Smooth muscle cell (in vitro differentiated cells): ENCODE results near the gene AMER2. TPM values are rescaled to one million over a fixed set of nuclear protein-coding genes. Genes with fewer than 3 reads are reported as not detected.

Experiments used
- DNase-seq: peaks from one replicate; lab custom pipeline; 2025; ENCODE audit not compliant: unreplicated experiment; lab: John Stamatoyannopoulos, UW
- H2AFZ ChIP-seq: fragments of 200-600 bp; sonication (generic); 2 replicates; pipeline ENCODE4 v1.6.0; 2016; ENCODE audit warnings: antibody characterized with exemption, low read depth, mild to moderate bottlenecking
- H3F3A ChIP-seq: fragments of 200-600 bp; sonication (generic); 2 replicates; pipeline ENCODE4 v1.6.0; 2017; ENCODE audit warnings: antibody characterized with exemption, low read depth
- H3K27ac ChIP-seq: fragments of 200-600 bp; sonication (generic); 2 replicates; pipeline ENCODE4 v1.5.1; 2016; ENCODE audit warnings: low read depth, mild to moderate bottlenecking
- H3K27me3 ChIP-seq: fragments of 200-600 bp; sonication (generic); 2 replicates; pipeline ENCODE4 v1.6.1; 2016; ENCODE audit warnings: low read depth, mild to moderate bottlenecking
- H3K36me3 ChIP-seq: fragments of 200-600 bp; sonication (generic); 2 replicates; pipeline ENCODE4 v1.5.1; 2016; ENCODE audit warnings: low read depth
- H3K4me1 ChIP-seq: fragments of 200-600 bp; sonication (generic); 2 replicates; pipeline ENCODE4 v1.5.1; 2016; ENCODE audit warnings: low read depth
- H3K4me2 ChIP-seq: fragments of 200-600 bp; sonication (generic); 2 replicates; pipeline ENCODE4 v1.6.0; 2016; ENCODE audit warnings: mild to moderate bottlenecking
- H3K4me3 ChIP-seq: fragments of 200-600 bp; sonication (generic); 2 replicates; pipeline ENCODE4 v1.5.1; 2016; ENCODE audit warnings: mild to moderate bottlenecking
- H3K79me2 ChIP-seq: fragments of 200-600 bp; sonication (generic); 2 replicates; pipeline ENCODE4 v1.6.0; 2016; ENCODE audit warnings: low read depth, mild to moderate bottlenecking
- H3K9ac ChIP-seq: fragments of 200-600 bp; sonication (generic); 2 replicates; pipeline ENCODE4 v1.6.0; 2016; ENCODE audit warnings: low read depth
- H3K9me3 ChIP-seq: fragments of 200-600 bp; sonication (generic); replicated peaks from 2 replicates; pipeline ENCODE4 v1.5.1; 2016; ENCODE audit warnings: low read depth
- H4K20me1 ChIP-seq: fragments of 200-600 bp; sonication (generic); 2 replicates; pipeline ENCODE4 v1.6.0; 2016; ENCODE audit warnings: low read depth
- CTCF ChIP-seq: fragments of 200-600 bp; sonication (generic); IDR thresholded peaks from 2 replicates; pipeline ENCODE4 v1.5.1; 2017; ENCODE audit warnings: borderline replicate concordance, mild to moderate bottlenecking, antibody characterized with exemption; ENCODE audit not compliant: insufficient read depth, poor library complexity, severe bottlenecking
- WGBS: methylation state at CpG from one replicate; pipeline ENCODE4 v1.1.7; 2016; ENCODE audit warnings: low lambda C conversion rate; 5-methylcytosine and 5-hydroxymethylcytosine counted together
- polyA plus RNA-seq: library from polyadenylated mRNA; unstranded; fragments of >200 nt; fragmentation: Nextera tagmentation; extraction: Ambion mirVana; gene quantifications from 2 replicates; pipeline ENCODE4 v1.2.1, GENCODE V29; 2016
- total RNA-seq: library from RNA; depleted of rRNA; stranded (reverse); fragments of >200 nt; gene quantifications from 2 replicates; pipeline ENCODE4 v1.2.3, GENCODE V29; 2014

The AMER2 gene
- total and polyA plus RNA-seq, 2 experiments from 2014 or later: 0.09 TPM; not detected in 1

DNA sequence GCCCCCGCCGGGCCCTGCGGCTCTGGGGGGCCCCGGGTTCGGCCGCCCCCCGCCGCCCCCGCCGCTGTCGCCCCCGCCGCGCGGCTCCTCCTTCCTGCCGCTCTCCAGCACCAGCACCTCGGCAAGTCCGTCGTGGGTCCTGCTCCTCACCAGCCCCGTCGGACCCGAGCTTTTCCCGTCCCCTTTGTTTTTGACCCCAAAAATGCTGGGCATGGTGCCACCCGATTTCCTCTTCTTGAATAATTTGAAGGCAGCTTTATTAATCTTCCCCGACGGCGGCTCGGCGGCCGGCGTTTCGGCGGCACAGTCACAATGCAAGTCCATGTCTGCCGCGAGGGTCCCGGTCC lies 945 bp downstream of the AMER2 start:
- under 1% methylated on average over 16 of the region's 36 CpGs for WGBS
- no peaks in the 10 kb centered on the region for H3F3A ChIP-seq
- TF ChIP-seq CTCF: no peak
- H3K4me3 ChIP-seq: peak overlapping the region; percentile 62
- H3K36me3 ChIP-seq: no peaks in the 10 kb centered on the region
- peak overlapping the region; percentile 93 for H2AFZ ChIP-seq
- peaks cover 10% of the 10 kb centered on the region for H3K4me1 ChIP-seq
- peak overlapping the region; percentile 97 for H3K4me2 ChIP-seq
- no peaks in the 10 kb centered on the region for H3K79me2 ChIP-seq
- peaks cover 65% of the 10 kb centered on the region for H3K27me3 ChIP-seq
- H3K9me3 ChIP-seq: no peaks in the 10 kb centered on the region
- H3K9ac ChIP-seq: peak overlapping the region; percentile 62
- no peaks in the 10 kb centered on the region for H4K20me1 ChIP-seq
- no peak for DNase-seq
- H3K27ac ChIP-seq: no peak overlapping the region

GRCh38 chr13:25170554-25171111 lies 1.5 kb downstream of the AMER2 start:
- Histone ChIP-seq H3K27me3 (peaks cover 65% of the 10 kb centered on the region), H3K9me3 (no peaks in the 10 kb centered on the region), H2AFZ (peak overlapping the region; percentile 93), H3K9ac (no peak overlapping the region), H3K4me3 (peak overlapping the region; percentile 62), H3K36me3 (no peaks in the 10 kb centered on the region), H3K4me2 (peak overlapping the region; percentile 97), H3F3A (no peaks in the 10 kb centered on the region), H3K27ac (no peak overlapping the region), H3K4me1 (peaks cover 10% of the 10 kb centered on the region), H4K20me1 (no peaks in the 10 kb centered on the region), H3K79me2 (no peaks in the 10 kb centered on the region)
- WGBS: under 1% methylated on average over 55 of the region's 75 CpGs
- DNase-seq: no peak
- TF ChIP-seq CTCF: no peak

- H3K9me3 ChIP-seq: no peaks in the 10 kb centered on the region
- no peaks in the 10 kb centered on the region for H4K20me1 ChIP-seq
- H3K27me3 ChIP-seq: peaks cover 65% of the 10 kb centered on the region
- H3K79me2 ChIP-seq: no peaks in the 10 kb centered on the region
- H3K4me2 ChIP-seq: peak overlapping the region; percentile 97
- 84% methylated on average over 37 of the region's 37 CpGs for WGBS
- H3K9ac ChIP-seq: no peak overlapping the region
- no peaks in the 10 kb centered on the region for H3K36me3 ChIP-seq
- no peak overlapping the region for H2AFZ ChIP-seq
- peaks cover 10% of the 10 kb centered on the region for H3K4me1 ChIP-seq
- DNase-seq: no peak
- no peak for TF ChIP-seq CTCF
- no peak overlapping the region for H3K27ac ChIP-seq
- H3F3A ChIP-seq: no peaks in the 10 kb centered on the region
- H3K4me3 ChIP-seq: peak overlapping the region; percentile 62
These were observed 2.0 kb downstream of the AMER2 start for GRCh38 chr13:25169951-25170553.

- H3K4me1 ChIP-seq: peaks cover 10% of the 10 kb centered on the region
- H3K79me2 ChIP-seq: no peaks in the 10 kb centered on the region
- no peak for DNase-seq
- H2AFZ ChIP-seq: no peak overlapping the region
- no peak overlapping the region for H3K4me2 ChIP-seq
- H3K9me3 ChIP-seq: no peaks in the 10 kb centered on the region
- no peak overlapping the region for H3K4me3 ChIP-seq
- H3F3A ChIP-seq: no peaks in the 10 kb centered on the region
- 92% methylated on average over 12 of the region's 12 CpGs for WGBS
- H3K9ac ChIP-seq: no peak overlapping the region
- H3K27me3 ChIP-seq: peaks cover 64% of the 10 kb centered on the region
- no peak for TF ChIP-seq CTCF
- no peaks in the 10 kb centered on the region for H4K20me1 ChIP-seq
- H3K36me3 ChIP-seq: no peaks in the 10 kb centered on the region
- H3K27ac ChIP-seq: no peak overlapping the region
These were observed 2.7 kb downstream of the AMER2 start for GRCh38 chr13:25169356-25169755.
